OCI-LY3 (cell line): ENCODE data around the gene JADE2.

ENCODE experiments used
- H2AFZ ChIP-seq: fragments of 200-600, 300-600 bp; shearing (Covaris generic); 2 replicates; pipeline ENCODE4 v1.6.0; 2014; ENCODE audit warnings: antibody characterized with exemption, low read depth, low read length
- H3K27ac ChIP-seq: fragments of 200-600, 300-600 bp; sonication (generic); 2 replicates; pipeline ENCODE4 v1.5.1; 2014; ENCODE audit warnings: mild to moderate bottlenecking, low read length, moderate library complexity, mixed read lengths
- H3K27me3 ChIP-seq: fragments of 200-600, 300-600 bp; sonication (generic); 2 replicates; pipeline ENCODE4 v1.6.1; 2014; ENCODE audit warnings: low read depth, low read length, mixed read lengths
- H3K36me3 ChIP-seq: fragments of 200-600, 300-600 bp; sonication (generic); replicated peaks from 2 replicates; pipeline ENCODE3; 2014; ENCODE audit warnings: low read depth, low read length, mixed read lengths
- H3K4me1 ChIP-seq: fragments of 300-600, 200-600 bp; sonication (generic); 2 replicates; pipeline ENCODE4 v1.6.1; 2014; ENCODE audit warnings: low read length, mixed read lengths
- H3K4me2 ChIP-seq: fragments of 200-600, 300-600 bp; sonication (generic); 2 replicates; pipeline ENCODE4 v1.6.1; 2014; ENCODE audit warnings: low read length, mixed read lengths
- H3K4me3 ChIP-seq: fragments of 300-600, 200-600 bp; sonication (generic); 2 replicates; pipeline ENCODE4 v1.5.1; 2014; ENCODE audit warnings: antibody characterized with exemption, mild to moderate bottlenecking, low read length, moderate library complexity
- H3K79me2 ChIP-seq: fragments of 300-600, 200-600 bp; shearing (Covaris generic); 2 replicates; pipeline ENCODE4 v1.6.1; 2014; ENCODE audit warnings: mild to moderate bottlenecking, low read length, mixed read lengths
- H3K9ac ChIP-seq: fragments of 300-600, 200-600 bp; shearing (Covaris generic); 2 replicates; pipeline ENCODE4 v1.6.0; 2014; ENCODE audit warnings: mild to moderate bottlenecking, low read length, moderate library complexity
- H3K9me3 ChIP-seq: fragments of 200-600, 300-600 bp; shearing (Covaris generic); 2 replicates; pipeline ENCODE4 v1.6.1; 2014; ENCODE audit warnings: low read length, mixed read lengths; ENCODE audit not compliant: insufficient read depth
- H4K20me1 ChIP-seq: fragments of 200-600, 300-600 bp; sonication (generic); 2 replicates; pipeline ENCODE4 v1.6.1; 2016; ENCODE audit warnings: low read length, mixed read lengths; ENCODE audit not compliant: insufficient read depth
- CTCF ChIP-seq: fragments of 200-600, 300-600 bp; sonication (generic); IDR thresholded peaks from 2 replicates; pipeline ENCODE4 v1.5.1; 2014; ENCODE audit warnings: antibody characterized with exemption, low read length, low read depth
- EZH2phosphoT487 ChIP-seq: fragments of 200-600 bp; shearing (Covaris generic); IDR thresholded peaks from 2 replicates; pipeline ENCODE4 v1.6.1; 2018; ENCODE audit warnings: antibody characterized with exemption, mixed run types, low read depth

Gene JADE2

GRCh38 chr5:134504629-134505300, 20.7 kb upstream of the JADE2 start:
- no peak overlapping the region for H3K27ac ChIP-seq
- H3K79me2 ChIP-seq = no peaks in the 10 kb centered on the region
- H3K9me3 ChIP-seq = no peaks in the 10 kb centered on the region
- no peak overlapping the region for H2AFZ ChIP-seq
- no peaks in the 10 kb centered on the region for H3K36me3 ChIP-seq
- TF ChIP-seq CTCF (no peak), EZH2phosphoT487 (no peak)
- H3K27me3 ChIP-seq = no peaks in the 10 kb centered on the region
- H3K4me1 ChIP-seq = no peaks in the 10 kb centered on the region
- no peaks in the 10 kb centered on the region for H4K20me1 ChIP-seq
- H3K9ac ChIP-seq = no peak overlapping the region
- no peak overlapping the region for H3K4me2 ChIP-seq
- no peak overlapping the region for H3K4me3 ChIP-seq

GRCh38 chr5:134506054-134507039, 19.1 kb upstream of the JADE2 start:
- no peaks in the 10 kb centered on the region for H3K4me1 ChIP-seq
- TF ChIP-seq CTCF = no peak
- TF ChIP-seq EZH2phosphoT487 = no peak
- H3K27ac ChIP-seq = no peak overlapping the region
- H3K4me3 ChIP-seq = no peak overlapping the region
- H3K36me3 ChIP-seq = no peaks in the 10 kb centered on the region
- no peaks in the 10 kb centered on the region for H3K79me2 ChIP-seq
- H3K9ac ChIP-seq = no peak overlapping the region
- no peaks in the 10 kb centered on the region for H3K9me3 ChIP-seq
- H2AFZ ChIP-seq = no peak overlapping the region
- H4K20me1 ChIP-seq = no peaks in the 10 kb centered on the region
- no peaks in the 10 kb centered on the region for H3K27me3 ChIP-seq
- no peak overlapping the region for H3K4me2 ChIP-seq

- no peaks in the 10 kb centered on the region for H3K36me3 ChIP-seq
- H3K27ac ChIP-seq = no peak overlapping the region
- no peaks in the 10 kb centered on the region for H3K9me3 ChIP-seq
- no peaks in the 10 kb centered on the region for H3K79me2 ChIP-seq
- no peak for TF ChIP-seq CTCF
- TF ChIP-seq EZH2phosphoT487 = no peak
- no peaks in the 10 kb centered on the region for H4K20me1 ChIP-seq
- H2AFZ ChIP-seq = no peak overlapping the region
- H3K27me3 ChIP-seq = no peaks in the 10 kb centered on the region
- H3K4me1 ChIP-seq = no peaks in the 10 kb centered on the region
- no peak overlapping the region for H3K9ac ChIP-seq
- no peak overlapping the region for H3K4me3 ChIP-seq
- H3K4me2 ChIP-seq = no peak overlapping the region
Measured at GRCh38 chr5:134507452-134507851, 18.0 kb upstream of the JADE2 start.

GRCh38 chr5:134508521-134509195, 16.8 kb upstream of the JADE2 start:
- Histone ChIP-seq H3K4me1 (no peaks in the 10 kb centered on the region), H3K9me3 (no peaks in the 10 kb centered on the region), H3K27me3 (no peaks in the 10 kb centered on the region), H3K9ac (no peak overlapping the region), H3K36me3 (no peaks in the 10 kb centered on the region), H3K27ac (no peak overlapping the region), H2AFZ (no peak overlapping the region), H3K79me2 (no peaks in the 10 kb centered on the region), H4K20me1 (no peaks in the 10 kb centered on the region), H3K4me3 (no peak overlapping the region), H3K4me2 (no peak overlapping the region)
- TF ChIP-seq EZH2phosphoT487 (no peak), CTCF (no peak)
